Stomach smooth muscle (tissue), 2 donors: ENCODE results near the gene SP6.

Source experiments
- H3K27ac ChIP-seq: one replicate; pipeline ENCODE4 v1.7.0; 2013; ENCODE audit warnings: mild to moderate bottlenecking, low read length, inconsistent platforms
- H3K27me3 ChIP-seq, 2 donors: one replicate each; pipeline ENCODE4 v1.7.0; 2013; ENCODE audit warnings: low read length in 2 of 2; ENCODE audit not compliant: insufficient read depth in 2 of 2, control insufficient read depth in 1 of 2
- H3K36me3 ChIP-seq, 2 donors: one replicate each; pipeline ENCODE4 v1.7.0; 2013; ENCODE audit warnings: low read length in 2 of 2; ENCODE audit not compliant: control insufficient read depth in 2 of 2, insufficient read depth in 2 of 2
- H3K4me1 ChIP-seq: one replicate; pipeline ENCODE4 v1.7.0; 2013; ENCODE audit warnings: low read length; ENCODE audit not compliant: control insufficient read depth, insufficient read depth
- H3K4me3 ChIP-seq, 2 donors: one replicate each; pipeline ENCODE4 v1.7.0; 2013; ENCODE audit warnings: low read length in 2 of 2
- H3K9ac ChIP-seq, 2 donors: one replicate each; pipeline ENCODE4 v1.7.0; 2013; ENCODE audit warnings: low read length in 2 of 2, mild to moderate bottlenecking in 1 of 2
- H3K9me3 ChIP-seq, 2 donors: one replicate each; pipeline ENCODE4 v1.7.0; 2013; ENCODE audit warnings: low read length in 2 of 2; ENCODE audit not compliant: control insufficient read depth in 2 of 2
- donor health status: healthy.
- donor health status: Pancreatic carcinoma.

Gene SP6

GRCh38 chr17:47852113-47852949, 1.4 kb upstream of the SP6 start:
- H3K27me3 ChIP-seq = peaks cover 90 to 97% of the 10 kb centered on the region in 2 donors
- H3K4me3 ChIP-seq = no peak overlapping the region
- no peak overlapping the region for H3K9ac ChIP-seq
- H3K9me3 ChIP-seq = no peaks in the 10 kb centered on the region
- no peak overlapping the region for H3K27ac ChIP-seq
- H3K36me3 ChIP-seq = no peaks in the 10 kb centered on the region
- peaks cover 12% of the 10 kb centered on the region for H3K4me1 ChIP-seq

DNA sequence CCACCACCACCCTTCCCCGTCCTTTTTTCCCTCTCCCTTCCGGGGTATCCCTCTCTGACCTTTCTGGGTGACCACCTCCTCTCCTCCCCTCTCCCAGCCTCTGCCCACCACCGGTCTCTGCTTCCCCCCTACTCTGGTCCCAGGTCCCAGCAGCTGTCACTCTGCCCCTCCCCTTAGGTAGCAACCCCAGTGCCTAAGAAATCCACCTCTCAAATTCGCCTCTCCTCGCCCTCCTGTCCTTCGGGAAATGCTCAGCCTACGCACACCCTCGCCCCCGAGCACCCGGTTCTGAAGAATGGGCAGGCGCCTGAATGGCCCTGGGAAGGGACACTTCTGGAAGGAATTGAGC, 775 bp upstream of the SP6 start:
- H3K27me3 ChIP-seq = peaks cover 90 to 98% of the 10 kb centered on the region in 2 donors
- no peak overlapping the region for H3K27ac ChIP-seq
- no peaks in the 10 kb centered on the region for H3K9me3 ChIP-seq
- no peak overlapping the region for H3K9ac ChIP-seq
- H3K4me1 ChIP-seq = peaks cover 14% of the 10 kb centered on the region
- no peaks in the 10 kb centered on the region for H3K36me3 ChIP-seq
- no peak overlapping the region for H3K4me3 ChIP-seq

DNA sequence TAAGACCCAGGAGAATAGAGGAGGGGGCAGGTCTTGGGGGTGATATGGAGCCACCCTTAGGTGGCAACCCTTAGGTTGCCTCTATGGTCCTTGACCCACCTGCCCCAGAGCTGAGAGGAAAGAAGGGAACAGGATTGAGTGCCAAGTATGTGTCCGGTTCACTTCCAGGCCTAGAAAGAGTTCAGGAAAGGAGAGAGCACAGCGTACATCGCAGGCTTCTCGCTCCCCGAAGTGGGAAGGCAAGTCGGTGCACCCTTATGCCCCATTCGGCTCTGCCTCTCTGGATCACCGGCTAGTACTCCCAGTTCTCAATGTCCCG, 631 bp downstream of the SP6 start:
- Histone ChIP-seq H3K4me3 (no peak overlapping the region), H3K9ac (no peak overlapping the region), H3K36me3 (no peaks in the 10 kb centered on the region), H3K27ac (no peak overlapping the region), H3K4me1 (peaks cover 14% of the 10 kb centered on the region), H3K27me3 (peaks cover 88 to 93% of the 10 kb centered on the region in 2 donors), H3K9me3 (no peaks in the 10 kb centered on the region)

GRCh38 chr17:47848198-47848513, 2.8 kb downstream of the SP6 start:
- H3K9ac ChIP-seq = no peak overlapping the region
- peaks cover 14% of the 10 kb centered on the region for H3K4me1 ChIP-seq
- no peak overlapping the region for H3K27ac ChIP-seq
- H3K36me3 ChIP-seq = no peaks in the 10 kb centered on the region
- H3K4me3 ChIP-seq = no peak overlapping the region
- H3K9me3 ChIP-seq = no peaks in the 10 kb centered on the region
- H3K27me3 ChIP-seq = peaks cover 70 to 71% of the 10 kb centered on the region in 2 donors

GRCh38 chr17:47847341-47848197, 3.4 kb downstream of the SP6 start:
- peaks cover 14% of the 10 kb centered on the region for H3K4me1 ChIP-seq

DNA sequence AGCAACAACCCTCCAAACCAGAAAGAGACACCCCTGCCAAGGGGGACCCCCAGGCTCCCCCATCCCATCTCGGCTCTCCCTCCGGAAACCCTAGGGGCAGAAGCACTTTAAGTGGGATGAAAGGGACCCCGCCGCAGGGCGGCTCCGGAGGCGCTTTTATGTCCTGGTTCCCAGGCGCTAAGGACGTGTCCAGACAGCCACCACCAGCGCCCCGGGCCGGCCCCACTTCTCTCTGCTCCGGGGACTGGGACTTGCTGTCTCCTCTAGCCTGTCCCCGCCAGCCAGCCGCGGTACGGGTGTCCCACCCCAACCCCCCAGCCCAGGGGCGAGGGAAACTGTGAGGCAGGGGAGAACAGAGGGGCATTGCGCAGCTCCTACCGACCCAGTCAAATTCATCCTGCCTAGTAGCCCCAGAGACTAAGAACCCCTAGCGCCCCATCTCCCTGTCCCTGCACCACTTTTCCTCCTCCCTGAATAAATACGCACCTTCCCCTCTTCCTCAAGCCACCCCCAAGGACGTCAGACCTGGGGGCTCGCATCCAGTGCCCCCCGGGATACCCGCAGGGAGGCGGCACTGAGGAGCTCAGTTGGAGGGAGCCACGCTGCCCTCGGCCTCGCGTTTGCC, 4.1 kb downstream of the SP6 start:
- no peaks in the 10 kb centered on the region for H3K9me3 ChIP-seq
- H3K4me1 ChIP-seq = peaks cover 14% of the 10 kb centered on the region
- H3K36me3 ChIP-seq = no peaks in the 10 kb centered on the region
- peaks cover 57 to 58% of the 10 kb centered on the region in 2 donors for H3K27me3 ChIP-seq
- H3K9ac ChIP-seq = no peak overlapping the region
- H3K27ac ChIP-seq = no peak overlapping the region
- H3K4me3 ChIP-seq = no peak overlapping the region

More at GRCh38 chr17:47847341-47848197, 3.4 kb downstream of the SP6 start:
- H3K4me3 ChIP-seq = no peak overlapping the region
- H3K27ac ChIP-seq = no peak overlapping the region
- H3K27me3 ChIP-seq = peaks cover 64 to 65% of the 10 kb centered on the region in 2 donors
- no peaks in the 10 kb centered on the region for H3K9me3 ChIP-seq
- H3K9ac ChIP-seq = no peak overlapping the region
- H3K36me3 ChIP-seq = no peaks in the 10 kb centered on the region

- H3K9ac ChIP-seq = no peak overlapping the region
- H3K4me1 ChIP-seq = peaks cover 14% of the 10 kb centered on the region
- H3K36me3 ChIP-seq = no peaks in the 10 kb centered on the region
- peaks cover 47 to 52% of the 10 kb centered on the region in 2 donors for H3K27me3 ChIP-seq
- no peak overlapping the region for H3K27ac ChIP-seq
- H3K9me3 ChIP-seq = no peaks in the 10 kb centered on the region
- H3K4me3 ChIP-seq = no peak overlapping the region
These were observed 5.3 kb downstream of the SP6 start for GRCh38 chr17:47845716-47846075.

GRCh38 chr17:47844814-47845715, 5.9 kb downstream of the SP6 start:
- Histone ChIP-seq H3K27ac (no peak overlapping the region), H3K4me3 (no peak overlapping the region), H3K36me3 (no peaks in the 10 kb centered on the region), H3K4me1 (peaks cover 17% of the 10 kb centered on the region), H3K27me3 (peaks cover 41 to 46% of the 10 kb centered on the region in 2 donors), H3K9ac (no peak overlapping the region), H3K9me3 (no peaks in the 10 kb centered on the region)

DNA sequence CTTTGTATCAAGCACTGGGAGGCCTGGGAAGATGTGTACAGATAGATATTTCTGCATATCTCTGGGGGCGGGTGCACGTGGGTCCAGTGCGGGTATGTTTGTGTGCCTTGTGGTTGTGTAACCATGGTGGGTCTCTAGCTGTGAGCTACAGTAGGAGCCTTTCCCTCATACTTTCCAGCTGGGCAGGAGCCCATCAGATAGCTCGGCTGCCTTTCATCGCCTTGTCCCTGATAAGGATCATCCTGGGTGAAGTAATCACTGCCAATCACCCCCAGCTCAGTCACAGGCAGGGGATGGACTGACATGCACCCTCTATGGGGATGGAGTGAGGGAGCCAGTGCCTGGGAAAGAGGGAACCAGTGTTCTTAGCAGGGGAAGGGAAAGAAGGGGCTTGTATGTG, 6.7 kb downstream of the SP6 start:
- Histone ChIP-seq H3K27me3 (peaks cover 34 to 38% of the 10 kb centered on the region in 2 donors), H3K4me3 (no peak overlapping the region), H3K9ac (no peak overlapping the region), H3K4me1 (peaks cover 23% of the 10 kb centered on the region), H3K36me3 (no peaks in the 10 kb centered on the region), H3K9me3 (no peaks in the 10 kb centered on the region), H3K27ac (no peak overlapping the region)

- Histone ChIP-seq H3K4me1 (peaks cover 23% of the 10 kb centered on the region), H3K9ac (no peak overlapping the region)
These were observed 7.6 kb downstream of the SP6 start for GRCh38 chr17:47843391-47843730.

More at GRCh38 chr17:47843391-47843730, 7.6 kb downstream of the SP6 start:
- H3K4me3 ChIP-seq = no peak overlapping the region
- peaks cover 26 to 29% of the 10 kb centered on the region in 2 donors for H3K27me3 ChIP-seq
- H3K36me3 ChIP-seq = peaks cover 0 to 5% of the 10 kb centered on the region in 2 donors
- H3K27ac ChIP-seq = no peak overlapping the region
- no peaks in the 10 kb centered on the region for H3K9me3 ChIP-seq
